ENCODE data around the gene NANOG.
"Not testable (repeated sequence)": the region's sequence is repeated elsewhere in the genome, so short reads cannot be mapped to it uniquely, and the experiment has no call there.

DNA sequence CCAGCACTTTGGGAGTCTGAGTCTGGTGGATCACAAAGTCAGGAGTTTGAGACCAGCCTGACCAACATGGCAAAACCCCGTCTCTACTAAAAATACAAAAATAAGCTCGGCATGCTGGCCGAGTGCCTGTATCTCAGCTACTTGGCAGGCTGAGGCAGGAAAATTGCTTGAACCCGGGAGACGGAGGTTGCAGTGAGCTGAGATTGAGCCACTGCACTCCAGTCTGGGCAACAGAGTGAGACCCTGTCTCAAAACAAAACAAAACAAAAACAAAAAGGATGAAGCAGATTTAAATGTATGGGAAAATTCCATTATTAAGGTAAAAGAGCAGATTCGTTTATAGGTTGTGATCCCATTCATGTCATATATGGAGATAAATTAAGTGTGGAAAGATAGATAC lies 17.1 kb downstream of the NANOG start:
- not testable (repeated sequence) for TF ChIP-seq ZNF274 (IDR thresholded peaks at IDR 0.05; ENCODE audit: low read depth, low read length); YY1 (IDR thresholded peaks at IDR 0.05; ENCODE audit: insufficient read depth, insufficient read length); SUZ12 (IDR thresholded peaks at IDR 0.05; ENCODE audit: extremely low read depth, insufficient read depth, insufficient read length)

Data from NT2/D1 (cell line).